Suprapubic skin (tissue), 4 donors: ENCODE measurements around the gene GRAP2. TPM values are rescaled to one million over a fixed set of nuclear protein-coding genes. Genes with fewer than 3 reads are reported as not detected.

Source experiments
- DNase-seq, 2 donors: peaks; one replicate each; pipeline ENCODE4 v3.0.0-alpha.2; 2019; ENCODE audit warnings: low spot score in 2 of 2
- H3K27ac ChIP-seq: fragments of 200-600 bp; sonication (generic); one replicate; pipeline ENCODE4 v1.5.1; 2019
- H3K27me3 ChIP-seq: fragments of 200-600 bp; sonication (generic); one replicate; pipeline ENCODE4 v1.5.1; 2019
- H3K36me3 ChIP-seq: fragments of 200-600 bp; sonication (generic); one replicate; pipeline ENCODE4 v1.5.1; 2019
- H3K4me1 ChIP-seq: fragments of 200-600 bp; sonication (generic); one replicate; pipeline ENCODE4 v1.5.1; 2019
- H3K4me3 ChIP-seq: fragments of 200-600 bp; sonication (generic); one replicate; pipeline ENCODE4 v1.5.1; 2019; ENCODE audit warnings: mild to moderate bottlenecking
- H3K9me3 ChIP-seq: fragments of 200-600 bp; sonication (generic); one replicate; pipeline ENCODE4 v1.5.1; 2019
- CTCF ChIP-seq, 2 donors: fragments of 200-600 bp in 1 of 2; fragments of 450-650 bp in 1 of 2; sonication (generic) in 1 of 2; IDR thresholded peaks; one replicate each; pipeline ENCODE4 v1.5.1; 2016 to 2019; ENCODE audit warnings: antibody characterized with exemption in 2 of 2, mild to moderate bottlenecking in 1 of 2, moderate library complexity in 1 of 2
- EP300 ChIP-seq: sonication (generic); formaldehyde crosslinking; IDR thresholded peaks from one replicate; pipeline ENCODE4 v1.6.1; 2017; ENCODE audit warnings: antibody characterized with exemption
- POLR2A ChIP-seq, 2 donors: fragments of 450-650 bp; IDR thresholded peaks; one replicate each; pipeline ENCODE4 v1.6.1; 2017; ENCODE audit warnings: antibody characterized with exemption in 2 of 2, mild to moderate bottlenecking in 2 of 2, moderate library complexity in 2 of 2
- POLR2AphosphoS5 ChIP-seq, 3 donors: sonication (generic); formaldehyde crosslinking; IDR thresholded peaks; one replicate each; pipeline ENCODE4 v1.6.1; 2017; ENCODE audit warnings: antibody characterized with exemption in 3 of 3
- WGBS: methylation state at CpG from one replicate; pipeline ENCODE4 v1.1.5; 2018; 5-methylcytosine and 5-hydroxymethylcytosine counted together
- total RNA-seq, 4 donors: library from RNA; depleted of rRNA; stranded (reverse); fragments of >200 nt; gene quantifications; one replicate each; pipeline ENCODE4 v1.1.0, GENCODE V29; 2016

The GRAP2 gene
- total RNA-seq, 4 donors from 2014 or later: 0.16 to 10.1 (median 4.8) TPM

- Histone ChIP-seq H3K27me3 (peaks cover 18% of the 10 kb centered on the region), H3K36me3 (no peaks in the 10 kb centered on the region), H3K4me1 (peaks cover 14% of the 10 kb centered on the region), H3K4me3 (no peak overlapping the region), H3K9me3 (no peaks in the 10 kb centered on the region), H3K27ac (no peak overlapping the region)
- WGBS: 66% methylated on average over 5 of the region's 5 CpGs
- no peak for TF ChIP-seq POLR2AphosphoS5 (IDR thresholded peaks at IDR 0.05)
- TF ChIP-seq POLR2A (IDR thresholded peaks at IDR 0.05): no peak
- TF ChIP-seq CTCF (IDR thresholded peaks at IDR 0.05): no peak
- no peak for DNase-seq
Observed at GRCh38 chr22:39972641-39973040, 71.8 kb downstream of the GRAP2 start.

GRCh38 chr22:39973656-39974055 lies 72.8 kb downstream of the GRAP2 start:
- no peak for TF ChIP-seq EP300
- no peak for TF ChIP-seq POLR2AphosphoS5 (IDR thresholded peaks at IDR 0.05)
- TF ChIP-seq CTCF (IDR thresholded peaks at IDR 0.05): no peak
- TF ChIP-seq POLR2A (IDR thresholded peaks at IDR 0.05): no peak
- H3K9me3 ChIP-seq: no peaks in the 10 kb centered on the region
- peaks cover 6% of the 10 kb centered on the region for H3K4me1 ChIP-seq
- 42% methylated on average over 2 of the region's 5 CpGs for WGBS
- peaks cover 21% of the 10 kb centered on the region for H3K27me3 ChIP-seq
- no peaks in the 10 kb centered on the region for H3K36me3 ChIP-seq
- H3K27ac ChIP-seq: no peak overlapping the region
- H3K4me3 ChIP-seq: no peak overlapping the region
- DNase-seq: no peak

GRCh38 chr22:39974065-39974464 lies 73.2 kb downstream of the GRAP2 start:
- Histone ChIP-seq H3K4me1 (peaks cover 3% of the 10 kb centered on the region), H3K27me3 (peaks cover 21% of the 10 kb centered on the region)

GRCh38 chr22:39979048-39979447 lies 78.2 kb downstream of the GRAP2 start:
- Histone ChIP-seq H3K27ac (no peak overlapping the region), H3K9me3 (no peaks in the 10 kb centered on the region), H3K27me3 (peaks cover 17% of the 10 kb centered on the region), H3K4me1 (peaks cover under 1% of the 10 kb centered on the region), H3K36me3 (no peaks in the 10 kb centered on the region), H3K4me3 (no peak overlapping the region)
- 86% methylated on average over 6 of the region's 6 CpGs for WGBS
- DNase-seq: no peak
- TF ChIP-seq CTCF (IDR thresholded peaks at IDR 0.05): no peak
- no peak for TF ChIP-seq EP300
- no peak for TF ChIP-seq POLR2AphosphoS5 (IDR thresholded peaks at IDR 0.05)
- no peak for TF ChIP-seq POLR2A (IDR thresholded peaks at IDR 0.05)

More at GRCh38 chr22:39974065-39974464, 73.2 kb downstream of the GRAP2 start:
- TF ChIP-seq CTCF (IDR thresholded peaks at IDR 0.05) (no peak), EP300 (no peak), POLR2A (IDR thresholded peaks at IDR 0.05) (no peak), POLR2AphosphoS5 (IDR thresholded peaks at IDR 0.05) (no peak)
- no peak overlapping the region for H3K27ac ChIP-seq
- no peaks in the 10 kb centered on the region for H3K9me3 ChIP-seq
- 75% methylated on average over 5 of the region's 5 CpGs for WGBS
- DNase-seq: no peak
- no peak overlapping the region for H3K4me3 ChIP-seq
- no peaks in the 10 kb centered on the region for H3K36me3 ChIP-seq

GRCh38 chr22:39979458-39979857 lies 78.6 kb downstream of the GRAP2 start:
- 80% methylated on average over 5 of the region's 5 CpGs for WGBS
- peaks cover 5% of the 10 kb centered on the region for H3K4me1 ChIP-seq
- H3K27me3 ChIP-seq: peaks cover 17% of the 10 kb centered on the region
- no peaks in the 10 kb centered on the region for H3K9me3 ChIP-seq
- H3K27ac ChIP-seq: no peak overlapping the region
- TF ChIP-seq CTCF (IDR thresholded peaks at IDR 0.05): no peak
- TF ChIP-seq EP300: no peak
- TF ChIP-seq POLR2A (IDR thresholded peaks at IDR 0.05): no peak
- TF ChIP-seq POLR2AphosphoS5 (IDR thresholded peaks at IDR 0.05): no peak
- no peak overlapping the region for H3K4me3 ChIP-seq
- no peak for DNase-seq
- no peaks in the 10 kb centered on the region for H3K36me3 ChIP-seq
